SK-N-MC (cell line): ENCODE measurements around the gene DCTPP1.
A peak's percentile ranks its signal among the peaks of the same experiment; 100 is the strongest.

Experiments
- DNase-seq: peaks from one replicate; pipeline ENCODE4 v3.0.0-alpha.2; 2011; ENCODE audit warnings: low read depth, low spot score
- H3K27ac ChIP-seq: fragments of 200-600 bp; sonication (generic); 2 replicates; pipeline ENCODE4 v1.5.1; 2016; ENCODE audit warnings: mixed run types
- H3K36me3 ChIP-seq: fragments of 200-600 bp; sonication (generic); 2 replicates; pipeline ENCODE4 v1.6.1; 2017; ENCODE audit warnings: antibody characterized with exemption, low read length, mixed read lengths; ENCODE audit not compliant: insufficient read depth
- H3K4me3 ChIP-seq: fragments of 200-600 bp; sonication (generic); 2 replicates; pipeline ENCODE4 v1.5.1; 2016
- H3K9ac ChIP-seq: fragments of 200-600 bp; sonication (generic); 2 replicates; pipeline ENCODE4 v1.8.0; 2017; ENCODE audit warnings: mixed run types, mixed read lengths; ENCODE audit not compliant: insufficient read length
- H3K9me3 ChIP-seq: fragments of 200-600 bp; sonication (generic); 2 replicates; pipeline ENCODE4 v1.6.1; 2017; ENCODE audit warnings: low read depth, mild to moderate bottlenecking, antibody characterized with exemption, low read length, moderate library complexity, mixed read lengths
- EZH2 ChIP-seq: fragments of 200-600 bp; sonication (generic); IDR thresholded peaks from one replicate; pipeline ENCODE4 v1.6.1; 2017; ENCODE audit warnings: antibody characterized with exemption
- FOXP2 ChIP-seq: optimal IDR thresholded peaks from 2 replicates; pipeline ENCODE3; 2011; ENCODE audit warnings: mild to moderate bottlenecking, moderate library complexity; ENCODE audit not compliant: insufficient read depth; ENCODE audit errors: extremely low read length, control extremely low read depth
- POLR2AphosphoS5 ChIP-seq: IDR thresholded peaks from 2 replicates; pipeline ENCODE4 v1.6.1; 2012; ENCODE audit warnings: mild to moderate bottlenecking, low read depth, low read length, borderline replicate concordance

Gene DCTPP1

GRCh38 chr16:30380072-30380802 lies 49.6 kb downstream of the DCTPP1 start:
- TF ChIP-seq EZH2 (no peak), POLR2AphosphoS5 (no peak), FOXP2 (no peak)
- H3K9ac ChIP-seq, result no peak overlapping the region
- DNase-seq, result no peak
- no peak overlapping the region for H3K4me3 ChIP-seq
- no peaks in the 10 kb centered on the region for H3K9me3 ChIP-seq
- H3K27ac ChIP-seq, result no peak overlapping the region
- no peaks in the 10 kb centered on the region for H3K36me3 ChIP-seq

- peak overlapping the region; percentile 96 for H3K4me3 ChIP-seq
- DNase-seq, result no peak
- no peaks in the 10 kb centered on the region for H3K36me3 ChIP-seq
- TF ChIP-seq EZH2 (no peak), FOXP2 (no peak), POLR2AphosphoS5 (no peak)
- no peak overlapping the region for H3K9ac ChIP-seq
- no peaks in the 10 kb centered on the region for H3K9me3 ChIP-seq
- no peak overlapping the region for H3K27ac ChIP-seq
Measured at GRCh38 chr16:30379158-30379783, 50.6 kb downstream of the DCTPP1 start.

- peak overlapping the region; percentile 92 for H3K9ac ChIP-seq
- H3K9me3 ChIP-seq, result no peaks in the 10 kb centered on the region
- TF ChIP-seq POLR2AphosphoS5, result peak; percentile 89
- TF ChIP-seq EZH2, result no peak
- no peak for TF ChIP-seq FOXP2
- H3K36me3 ChIP-seq, result no peaks in the 10 kb centered on the region
- DNase-seq, result peak; percentile 67
- peak overlapping the region; percentile 97 for H3K27ac ChIP-seq
- H3K4me3 ChIP-seq, result peak overlapping the region; percentile 96
Measured at GRCh38 chr16:30378236-30379157, 51.3 kb downstream of the DCTPP1 start.

- Histone ChIP-seq H3K36me3 (no peaks in the 10 kb centered on the region), H3K4me3 (peak overlapping the region; percentile 96), H3K27ac (peak overlapping the region; percentile 97), H3K9me3 (no peaks in the 10 kb centered on the region), H3K9ac (peak overlapping the region; percentile 92)
- DNase-seq, result no peak
- TF ChIP-seq POLR2AphosphoS5, result peak; percentile 72
- no peak for TF ChIP-seq EZH2
Measured at GRCh38 chr16:30377812-30378235, 52.0 kb downstream of the DCTPP1 start.

- TF ChIP-seq POLR2AphosphoS5 (no peak), FOXP2 (no peak)
Measured at GRCh38 chr16:30377050-30377811, 52.6 kb downstream of the DCTPP1 start.

GRCh38 chr16:30376461-30376902 lies 53.3 kb downstream of the DCTPP1 start:
- Histone ChIP-seq H3K27ac (no peak overlapping the region), H3K4me3 (no peak overlapping the region), H3K36me3 (no peaks in the 10 kb centered on the region), H3K9me3 (no peaks in the 10 kb centered on the region), H3K9ac (no peak overlapping the region)
- TF ChIP-seq EZH2 (no peak), FOXP2 (no peak), POLR2AphosphoS5 (no peak)
- no peak for DNase-seq

More at GRCh38 chr16:30377050-30377811, 52.6 kb downstream of the DCTPP1 start:
- H3K36me3 ChIP-seq, result no peaks in the 10 kb centered on the region
- H3K9ac ChIP-seq, result peak overlapping the region; percentile 92
- peak overlapping the region; percentile 97 for H3K27ac ChIP-seq
- no peak for DNase-seq
- no peaks in the 10 kb centered on the region for H3K9me3 ChIP-seq
- H3K4me3 ChIP-seq, result peak overlapping the region; percentile 96

GRCh38 chr16:30375864-30376263 lies 54.0 kb downstream of the DCTPP1 start:
- H3K4me3 ChIP-seq, result no peak overlapping the region
- no peaks in the 10 kb centered on the region for H3K36me3 ChIP-seq
- H3K9me3 ChIP-seq, result no peaks in the 10 kb centered on the region
- DNase-seq, result no peak
- H3K27ac ChIP-seq, result no peak overlapping the region
- TF ChIP-seq EZH2, result no peak
- no peak for TF ChIP-seq FOXP2
- no peak for TF ChIP-seq POLR2AphosphoS5
- no peak overlapping the region for H3K9ac ChIP-seq
